SKM-1 treated with dmso at 0.1 percent for 144 hours (cell line): ENCODE data around the gene MRPS17.

Experiments
- DNase-seq: peaks from one replicate; lab custom pipeline; 2025; ENCODE audit not compliant: unreplicated experiment; lab: John Stamatoyannopoulos, UW

Gene MRPS17

DNA sequence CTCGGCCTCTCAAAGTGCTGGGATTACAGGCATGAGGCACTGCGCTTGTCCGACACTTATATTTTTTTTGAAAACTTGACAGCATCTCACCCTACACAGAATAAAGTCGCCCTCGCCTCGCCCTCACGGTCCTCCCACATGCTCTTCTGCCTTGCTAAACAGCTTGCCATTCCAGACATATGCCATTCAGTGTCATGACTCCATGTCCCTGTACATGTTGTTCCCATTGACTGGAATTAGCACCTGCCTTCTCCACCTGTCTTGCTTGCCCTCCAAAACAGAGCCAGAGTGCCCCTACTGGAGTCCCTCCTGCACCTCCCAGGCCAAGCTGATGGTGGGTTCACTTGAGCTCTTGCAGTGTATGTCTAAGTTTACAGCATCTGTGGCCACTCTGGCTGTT, 18.9 kb downstream of the MRPS17 start:
- no peak for DNase-seq

DNA sequence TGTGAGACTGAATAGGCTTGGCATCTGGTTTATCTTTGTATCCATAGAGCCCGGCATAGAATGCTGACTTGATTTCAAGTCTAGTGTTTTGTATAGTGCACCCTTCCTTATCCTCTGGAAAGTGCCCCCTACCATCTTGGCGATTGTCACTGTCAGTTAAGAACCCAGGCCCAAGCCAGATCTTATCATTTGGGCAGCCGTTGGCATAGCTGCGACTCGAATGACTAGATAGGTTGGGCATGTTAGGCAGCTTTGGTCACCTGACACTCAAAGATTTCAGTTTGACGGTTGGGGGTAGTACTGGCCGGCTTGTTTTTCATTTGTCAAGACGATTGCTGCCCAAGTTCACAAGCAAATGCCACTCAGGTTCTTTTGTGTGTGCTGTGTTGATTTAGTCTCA, 19.3 kb downstream of the MRPS17 start:
- no peak for DNase-seq

DNA sequence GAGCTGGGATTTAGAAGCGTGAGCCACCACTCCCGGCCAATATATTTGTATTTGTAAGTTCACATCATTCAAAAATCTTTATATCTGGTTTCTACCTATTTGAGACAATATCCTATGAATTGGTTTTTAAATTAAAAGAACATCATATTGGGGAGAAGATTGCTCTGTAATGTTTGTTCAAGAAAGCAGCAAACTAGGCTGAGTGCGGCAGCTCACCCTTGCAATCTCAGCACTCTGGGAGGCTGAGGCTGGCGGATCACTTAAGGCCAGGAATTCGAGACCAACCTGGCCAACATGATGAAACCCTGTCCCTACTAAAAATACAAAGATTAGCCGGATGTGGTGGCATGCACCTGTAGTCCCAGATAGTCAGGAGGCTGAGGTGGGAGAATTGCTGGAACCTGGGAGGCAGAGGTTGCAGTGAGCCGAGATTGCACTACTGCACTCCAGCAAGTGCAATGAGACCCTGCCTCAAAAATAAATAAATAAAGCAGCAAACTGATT, 22.1 kb downstream of the MRPS17 start:
- no peak for DNase-seq

DNA sequence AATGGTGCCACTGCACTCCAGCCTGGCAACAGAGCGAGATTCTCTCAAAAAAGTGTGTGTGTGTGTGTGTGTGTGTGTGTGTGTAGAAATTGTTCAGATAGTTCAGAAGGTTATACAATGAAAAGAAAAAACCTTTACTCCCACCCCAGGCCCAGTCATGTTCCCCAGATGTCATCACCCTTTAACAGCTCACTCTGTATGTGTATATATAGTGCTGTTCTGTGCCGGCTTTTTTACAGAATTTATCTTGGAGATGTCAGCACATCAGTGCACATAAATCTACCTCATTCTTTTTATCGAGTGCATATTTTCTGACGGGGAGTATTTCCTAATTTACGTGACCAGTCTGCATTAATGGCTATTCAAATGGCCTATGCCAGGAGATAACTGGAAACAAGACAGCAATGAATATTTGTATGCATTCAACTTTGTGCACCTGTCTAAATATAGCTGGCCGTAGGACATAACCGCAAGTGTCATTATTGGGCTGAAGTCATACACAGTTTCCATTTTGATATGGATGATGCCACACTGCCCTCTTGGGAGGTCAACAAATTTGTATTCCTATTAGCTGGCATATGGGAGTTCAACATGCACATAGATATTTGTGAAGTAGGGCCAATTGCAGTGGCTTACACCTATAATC, 24.4 kb downstream of the MRPS17 start:
- DNase-seq: no peak

DNA sequence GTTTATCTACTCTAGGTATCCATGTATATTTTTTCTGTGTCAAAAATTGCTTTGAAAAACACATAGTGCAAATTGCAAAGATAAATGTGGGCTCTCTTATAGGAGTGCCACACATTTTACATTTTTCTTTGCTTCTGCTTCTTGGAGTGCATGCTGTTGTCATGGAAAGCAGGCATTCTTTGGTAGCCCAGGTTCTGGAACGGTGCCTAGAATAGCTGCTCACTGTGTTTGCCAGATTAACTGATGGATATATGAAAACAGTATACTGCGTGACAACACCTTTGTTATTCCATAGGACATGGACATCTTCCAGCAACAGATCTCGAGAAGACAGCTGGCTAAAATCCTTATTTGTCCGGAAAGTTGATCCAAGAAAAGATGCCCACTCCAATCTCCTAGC, 26.2 kb downstream of the MRPS17 start:
- no peak for DNase-seq

DNA sequence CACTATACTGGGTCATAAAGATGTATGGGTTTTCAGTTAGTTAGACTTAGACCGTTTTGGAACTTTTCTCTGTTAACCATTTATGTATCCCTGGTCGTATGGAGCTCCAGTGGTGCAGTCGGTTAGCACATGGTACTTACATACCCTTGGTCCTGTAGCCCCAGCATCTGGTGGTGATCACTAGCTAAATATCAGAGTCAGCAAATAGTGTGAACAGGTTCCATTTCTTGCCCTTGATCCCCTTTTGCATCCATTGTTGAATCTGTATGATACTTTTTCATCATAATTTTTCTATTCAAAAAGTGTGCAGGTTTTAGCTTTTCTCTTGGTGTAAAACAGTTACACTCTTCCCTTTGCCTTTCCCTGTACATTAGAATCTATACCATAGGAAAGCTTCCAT, 28.6 kb downstream of the MRPS17 start:
- no peak for DNase-seq

DNA sequence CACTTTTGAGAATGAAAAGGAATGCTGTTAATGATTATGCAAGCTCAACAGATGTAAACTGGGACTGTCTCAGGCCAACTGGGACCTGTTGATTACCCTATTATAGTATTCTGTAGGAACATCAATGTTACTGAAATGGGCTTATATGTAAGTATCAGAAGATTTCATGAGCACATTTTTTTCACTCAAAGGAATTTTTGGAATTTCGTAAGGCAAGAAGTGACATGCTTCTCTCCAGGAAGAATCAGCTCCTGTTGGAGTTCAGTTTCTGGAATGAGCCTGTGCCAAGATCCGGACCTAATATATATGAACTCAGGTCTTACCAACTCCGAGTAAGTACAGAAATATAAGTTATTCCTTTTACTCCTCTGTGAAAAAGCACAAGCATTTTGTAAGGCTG, 31.9 kb downstream of the MRPS17 start:
- no peak for DNase-seq

DNA sequence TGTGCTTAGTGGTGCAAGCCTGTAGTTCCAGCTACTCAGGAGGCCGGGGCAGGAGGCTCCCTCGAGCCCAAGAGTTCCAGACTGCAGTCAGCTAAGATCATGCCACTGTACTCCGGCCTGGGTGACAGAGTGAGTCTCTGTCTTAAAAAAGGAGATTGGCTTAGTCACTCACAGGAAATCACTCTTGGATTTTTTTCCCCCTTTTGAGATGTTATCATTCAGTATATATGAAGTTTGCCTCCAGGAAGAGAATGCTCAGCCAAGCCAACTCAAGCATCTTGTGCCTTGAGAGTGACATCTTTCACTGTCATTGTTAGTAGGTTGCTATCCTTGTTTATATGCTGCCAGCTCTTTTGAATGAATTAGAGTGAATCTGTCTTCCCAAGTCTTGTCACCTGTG, 40.7 kb downstream of the MRPS17 start:
- no peak for DNase-seq

DNA sequence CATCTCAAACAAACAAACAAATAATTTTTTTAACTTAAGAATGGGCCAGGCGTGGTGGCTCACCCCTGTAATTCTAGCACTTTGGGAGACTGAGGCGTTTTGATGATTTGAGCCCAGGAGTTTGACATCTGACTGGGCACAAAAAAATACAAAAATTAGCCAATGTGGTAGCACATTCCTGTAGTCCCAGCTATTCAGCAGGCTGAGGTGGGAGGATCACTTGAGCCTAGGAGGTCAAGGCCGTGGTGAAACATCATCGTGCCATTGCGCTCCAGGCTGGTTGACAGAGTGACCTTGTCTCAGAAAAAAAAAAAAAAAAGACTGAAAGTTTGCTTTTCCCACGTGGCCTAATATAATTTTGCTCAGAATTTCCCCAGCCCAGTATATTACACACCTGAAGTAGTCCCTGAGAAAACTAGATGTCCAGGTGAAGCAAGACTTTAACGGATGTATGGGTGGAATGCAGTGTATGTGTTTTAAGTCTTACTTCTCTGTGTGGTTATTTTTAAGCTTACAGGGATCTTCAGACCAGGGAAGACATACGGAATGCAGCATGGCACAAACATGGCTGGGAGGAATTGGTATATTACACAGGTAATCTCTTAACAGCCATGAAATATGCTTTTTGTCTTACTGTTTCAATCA, 45.3 kb downstream of the MRPS17 start:
- no peak for DNase-seq

DNA sequence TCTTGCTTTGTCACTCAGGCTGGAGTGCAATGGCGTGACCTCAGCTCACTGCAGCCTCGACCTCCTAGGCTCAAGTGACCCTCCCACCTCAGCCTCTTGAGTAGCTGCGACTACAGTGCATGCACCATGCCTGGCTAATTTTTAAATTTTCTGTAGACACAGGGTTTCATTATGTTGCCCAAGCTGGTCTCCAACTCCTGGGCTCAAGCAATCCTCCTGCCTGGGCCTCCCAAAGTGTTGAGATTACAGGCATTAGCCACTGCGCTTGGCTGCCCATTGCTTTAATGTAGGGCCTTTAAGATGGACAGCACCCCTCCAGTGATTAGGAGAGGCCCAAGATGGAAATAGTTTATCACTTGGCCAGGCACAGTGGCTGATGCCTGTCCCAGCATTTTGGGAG, 52.1 kb downstream of the MRPS17 start:
- DNase-seq: no peak
